Measurements from ENCODE around the gene DROSHA.

GRCh38 chr5:31536873-31537272 lies 5.0 kb upstream of the DROSHA start:
- TF ChIP-seq CTCF (conservative IDR thresholded peaks at IDR 0.05 in 1 of 2, IDR thresholded peaks at IDR 0.05 in 1 of 2; ENCODE audit: extremely low read depth in 1 of 2, insufficient read depth in 1 of 2, low read depth in 1 of 2, low read length in 2 of 2) = no peak
- TF ChIP-seq EZH2 (IDR thresholded peaks at IDR 0.05; ENCODE audit: borderline replicate concordance, low read length) = no peak
